HG03060 (cell line): ENCODE measurements around the gene TADA1.
"Not testable (repeated sequence)": the region's sequence is repeated elsewhere in the genome, so short reads cannot be mapped to it uniquely, and the experiment has no call there.

Source experiments
- ATAC-seq: cut with Tn5 transposase; IDR thresholded peaks from one replicate; pipeline ENCODE4 v1.9.1; 2021; ENCODE audit warnings: low read depth, moderate number of reproducible peaks; ENCODE audit not compliant: unreplicated experiment

Gene TADA1

GRCh38 chr1:166899769-166900168, 23.7 kb upstream of the TADA1 start:
- ATAC-seq = no peak

GRCh38 chr1:166895766-166896165, 19.7 kb upstream of the TADA1 start:
- ATAC-seq = no peak

- no peak for ATAC-seq
Measured at GRCh38 chr1:166889776-166890175, 13.7 kb upstream of the TADA1 start.

GRCh38 chr1:166888373-166889111, 12.5 kb upstream of the TADA1 start:
- ATAC-seq = no peak

GRCh38 chr1:166884971-166885370, 8.9 kb upstream of the TADA1 start:
- no peak for ATAC-seq

- ATAC-seq = no peak
Measured at GRCh38 chr1:166884040-166884642, 8.1 kb upstream of the TADA1 start.

- ATAC-seq = no peak
Measured at GRCh38 chr1:166882893-166883292, 6.8 kb upstream of the TADA1 start.

GRCh38 chr1:166878173-166878917, 2.3 kb upstream of the TADA1 start:
- ATAC-seq = not testable (repeated sequence)

GRCh38 chr1:166876540-166876838, 425 bp upstream of the TADA1 start:
- peak; percentile 2 for ATAC-seq

GRCh38 chr1:166875302-166875733, 746 bp downstream of the TADA1 start:
- no peak for ATAC-seq

- ATAC-seq = no peak
Measured at GRCh38 chr1:166874464-166874863, 1.6 kb downstream of the TADA1 start.

- ATAC-seq = no peak
Measured at GRCh38 chr1:166870584-166870983, 5.5 kb downstream of the TADA1 start.

- ATAC-seq = no peak
Measured at GRCh38 chr1:166869318-166870099, 6.6 kb downstream of the TADA1 start.

GRCh38 chr1:166868639-166869038, 7.4 kb downstream of the TADA1 start:
- no peak for ATAC-seq

GRCh38 chr1:166865926-166866325, 10.1 kb downstream of the TADA1 start:
- ATAC-seq = no peak

GRCh38 chr1:166859597-166859996, 16.5 kb downstream of the TADA1 start:
- ATAC-seq = no peak

- no peak for ATAC-seq
Measured at GRCh38 chr1:166858726-166859419, 17.2 kb downstream of the TADA1 start.

GRCh38 chr1:166857995-166858394, 18.1 kb downstream of the TADA1 start:
- ATAC-seq = no peak

- no peak for ATAC-seq
Measured at GRCh38 chr1:166855558-166855957, 20.5 kb downstream of the TADA1 start.

- no peak for ATAC-seq
Measured at GRCh38 chr1:166852918-166853317, 23.1 kb downstream of the TADA1 start.
